Bronchial epithelial cell (primary cell): ENCODE results near the gene CDC42BPG. TPM values are rescaled to one million over a fixed set of nuclear protein-coding genes. Genes with fewer than 3 reads are reported as not detected.
A peak's percentile ranks its signal among the peaks of the same experiment; 100 is the strongest.
"Not testable (repeated sequence)": the region's sequence is repeated elsewhere in the genome, so short reads cannot be mapped to it uniquely, and the experiment has no call there.

Experiments
- DNase-seq: peaks from one replicate; pipeline ENCODE4 v3.0.0-alpha.2; 2010; ENCODE audit warnings: low read depth
- FAIRE-seq: peaks from 2 replicates; lab custom pipeline; 2011; peaks lifted over from hg19 to GRCh38; lab: Jason Lieb, UNC
- H3K27me3 ChIP-seq: 2 replicates; pipeline ENCODE4 v1.5.1; 2011; ENCODE audit warnings: low read length; ENCODE audit not compliant: control insufficient read depth, insufficient read depth
- H3K36me3 ChIP-seq: 2 replicates; pipeline ENCODE4 v1.5.1; 2011; ENCODE audit warnings: low read length; ENCODE audit not compliant: control insufficient read depth, insufficient read depth
- H3K4me3 ChIP-seq: 2 replicates; pipeline ENCODE4 v1.5.1; 2011; ENCODE audit warnings: mild to moderate bottlenecking, low read depth, low read length, control low read depth
- total RNA-seq: library from RNA; depleted of rRNA; stranded (reverse); fragments of >200 nt; gene quantifications from 2 replicates; pipeline ENCODE4 v1.2.1, GENCODE V29; 2014
- TF ChIP-seq, protein P1 (sequence below): IDR thresholded peaks from 2 replicates; pipeline ENCODE4 v1.5.1; 2011; ENCODE audit warnings: mild to moderate bottlenecking, moderate library complexity, low read length, control low read depth, inconsistent platforms; ENCODE audit not compliant: insufficient read depth, severe bottlenecking

The CDC42BPG gene
- total RNA-seq, 1 donor from 2014 or later: 16.6 TPM

DNA sequence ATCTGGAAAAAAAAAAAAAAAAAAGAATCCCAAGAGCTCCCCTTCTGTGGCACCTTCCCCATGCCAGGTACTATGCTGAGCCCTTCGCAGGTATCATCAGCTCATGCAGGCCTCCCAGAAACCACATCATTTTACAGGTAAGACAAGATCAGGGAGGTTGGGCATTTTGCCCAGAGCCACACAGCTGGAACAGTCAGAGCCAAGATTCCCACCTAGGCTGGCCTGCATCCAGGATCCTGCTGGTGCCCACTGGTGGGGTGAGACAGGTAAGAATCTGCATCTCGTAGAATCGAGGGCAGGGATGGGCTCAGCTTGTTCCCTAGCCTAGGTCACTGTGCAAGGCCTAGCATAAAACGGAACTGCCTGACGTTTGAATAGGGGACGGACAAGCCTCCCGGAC, 18.4 kb downstream of the CDC42BPG start:
- TF ChIP-seq, protein P1, sequence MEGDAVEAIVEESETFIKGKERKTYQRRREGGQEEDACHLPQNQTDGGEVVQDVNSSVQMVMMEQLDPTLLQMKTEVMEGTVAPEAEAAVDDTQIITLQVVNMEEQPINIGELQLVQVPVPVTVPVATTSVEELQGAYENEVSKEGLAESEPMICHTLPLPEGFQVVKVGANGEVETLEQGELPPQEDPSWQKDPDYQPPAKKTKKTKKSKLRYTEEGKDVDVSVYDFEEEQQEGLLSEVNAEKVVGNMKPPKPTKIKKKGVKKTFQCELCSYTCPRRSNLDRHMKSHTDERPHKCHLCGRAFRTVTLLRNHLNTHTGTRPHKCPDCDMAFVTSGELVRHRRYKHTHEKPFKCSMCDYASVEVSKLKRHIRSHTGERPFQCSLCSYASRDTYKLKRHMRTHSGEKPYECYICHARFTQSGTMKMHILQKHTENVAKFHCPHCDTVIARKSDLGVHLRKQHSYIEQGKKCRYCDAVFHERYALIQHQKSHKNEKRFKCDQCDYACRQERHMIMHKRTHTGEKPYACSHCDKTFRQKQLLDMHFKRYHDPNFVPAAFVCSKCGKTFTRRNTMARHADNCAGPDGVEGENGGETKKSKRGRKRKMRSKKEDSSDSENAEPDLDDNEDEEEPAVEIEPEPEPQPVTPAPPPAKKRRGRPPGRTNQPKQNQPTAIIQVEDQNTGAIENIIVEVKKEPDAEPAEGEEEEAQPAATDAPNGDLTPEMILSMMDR: no peak
- DNase-seq (no peak), FAIRE-seq (peak; percentile 73)
- peaks cover 46% of the 10 kb centered on the region for H3K36me3 ChIP-seq
- no peak overlapping the region for H3K4me3 ChIP-seq
- no peaks in the 10 kb centered on the region for H3K27me3 ChIP-seq

DNA sequence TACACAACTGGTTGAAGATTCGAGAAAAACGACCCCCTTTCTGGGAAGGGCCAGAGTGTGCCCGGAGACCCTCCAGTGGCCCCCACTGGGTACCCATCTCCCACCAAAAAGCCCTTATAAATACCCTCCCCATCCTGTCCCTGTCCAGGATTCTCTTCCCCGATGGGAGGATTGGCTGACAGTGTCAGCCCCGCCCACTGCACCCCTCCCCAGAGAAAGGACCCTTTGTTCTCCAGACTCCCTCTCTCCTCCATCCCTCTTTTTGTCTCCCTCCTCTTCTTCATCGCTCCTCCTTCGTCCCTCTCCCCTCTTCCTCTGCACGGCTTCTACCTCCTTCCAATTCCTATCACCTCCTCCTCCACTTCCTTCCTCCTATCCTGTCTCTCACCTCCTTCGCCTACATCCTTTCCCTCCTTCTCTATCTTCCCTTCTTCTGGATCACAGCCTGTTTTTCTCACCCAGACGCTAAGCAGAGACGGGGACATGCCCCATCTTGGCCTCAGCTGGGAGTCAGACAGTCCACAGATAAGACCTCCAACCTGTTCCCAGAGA, 20.8 kb downstream of the CDC42BPG start:
- no peak for DNase-seq
- H3K27me3 ChIP-seq: no peaks in the 10 kb centered on the region
- TF ChIP-seq, protein P1: no peak
- H3K36me3 ChIP-seq: peaks cover 32% of the 10 kb centered on the region
- no peak for FAIRE-seq
- H3K4me3 ChIP-seq: no peak overlapping the region

DNA sequence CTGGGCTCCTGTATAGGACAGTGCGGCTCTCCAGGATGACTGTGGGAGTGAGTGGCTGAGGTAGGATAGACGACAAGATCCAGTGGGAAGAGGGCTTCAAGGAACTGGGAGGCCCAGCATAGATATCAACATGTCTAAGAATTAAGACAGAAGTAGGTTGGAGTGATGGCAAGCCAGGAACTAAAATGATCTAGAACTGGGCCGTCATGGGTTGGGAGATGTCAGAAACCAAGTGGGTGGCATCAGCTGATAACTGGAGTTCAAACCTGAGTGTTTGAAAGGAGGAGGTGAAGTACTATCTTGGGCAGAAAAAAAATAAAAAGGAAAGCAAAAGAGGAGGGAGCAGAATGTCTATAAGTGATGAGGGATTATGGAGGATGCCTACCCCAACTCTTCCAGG, 27.0 kb downstream of the CDC42BPG start:
- FAIRE-seq: no peak
- TF ChIP-seq, protein P1: no peak

DNA sequence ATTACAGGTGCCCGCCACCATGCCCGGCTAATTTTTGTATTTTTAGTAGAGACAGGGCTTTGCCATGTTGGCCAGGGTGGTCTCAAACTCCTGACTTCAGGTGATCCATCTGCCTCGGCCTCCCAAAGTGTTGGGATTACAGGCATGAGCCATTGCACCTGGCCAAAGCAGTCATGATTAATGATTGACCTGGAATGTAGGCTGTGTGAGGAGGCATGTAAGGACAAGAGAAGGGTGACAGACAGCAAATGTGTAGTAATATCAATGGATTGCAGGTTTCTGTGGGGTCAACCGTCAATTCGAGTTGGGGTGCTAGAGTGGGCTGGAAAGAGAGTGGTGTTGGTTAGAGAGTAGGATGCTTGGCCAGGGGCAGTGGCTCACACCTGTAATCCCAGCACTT, 29.0 kb downstream of the CDC42BPG start:
- DNase-seq: peak; percentile 78
- H3K27me3 ChIP-seq, H3K36me3 ChIP-seq, FAIRE-seq, H3K4me3 ChIP-seq: not testable (repeated sequence)

More for the DNA sequence above, 27.0 kb downstream of the CDC42BPG start:
- DNase-seq: no peak
- Histone ChIP-seq H3K36me3 (no peaks in the 10 kb centered on the region), H3K27me3 (no peaks in the 10 kb centered on the region), H3K4me3 (no peak overlapping the region)

DNA sequence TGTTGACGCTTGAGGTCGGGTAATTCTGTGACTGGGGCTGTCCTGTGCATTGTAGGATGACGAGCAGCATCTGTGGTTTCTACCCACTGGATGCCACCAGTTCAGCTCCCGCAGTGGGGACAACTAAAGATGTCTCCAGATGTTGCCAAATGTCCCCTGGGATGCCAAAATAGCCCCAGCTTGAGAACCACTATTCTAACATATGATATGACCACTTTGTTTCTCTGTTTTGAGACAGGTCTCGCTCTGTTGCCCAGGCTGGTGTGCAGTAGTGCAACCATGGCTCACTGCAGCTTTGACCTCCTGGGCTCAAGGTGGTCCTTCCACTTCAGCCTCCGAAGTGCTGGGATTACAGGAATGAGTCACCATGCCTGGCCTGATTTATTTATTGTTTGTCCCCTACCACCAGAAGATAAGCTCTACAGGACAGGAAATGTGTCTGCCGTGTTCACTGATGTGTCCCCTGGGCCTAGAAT, 29.7 kb downstream of the CDC42BPG start:
- FAIRE-seq (no peak), DNase-seq (peak; percentile 5)
- TF ChIP-seq, protein P1: no peak
- H3K4me3 ChIP-seq: no peak overlapping the region
- H3K27me3 ChIP-seq: no peaks in the 10 kb centered on the region
- no peaks in the 10 kb centered on the region for H3K36me3 ChIP-seq

DNA sequence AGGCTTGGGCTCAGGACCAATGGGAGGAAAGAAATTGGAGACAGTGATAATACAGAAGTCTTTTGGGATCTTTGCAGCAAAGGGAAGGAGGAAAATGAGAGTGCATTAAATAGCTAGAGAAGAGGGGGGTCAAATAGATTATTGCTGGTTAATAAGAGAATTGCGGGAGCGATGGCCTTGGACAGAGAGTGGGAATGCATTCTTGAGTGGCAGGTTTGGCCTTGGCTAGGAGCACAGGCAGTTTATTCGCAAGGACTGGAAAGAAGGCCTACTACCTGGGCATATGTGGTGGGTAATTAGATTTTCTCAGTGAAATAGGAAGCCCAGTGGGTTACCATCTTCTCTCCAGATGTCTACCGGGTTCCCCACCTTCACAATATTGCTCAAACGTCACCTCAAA, 30.6 kb downstream of the CDC42BPG start:
- Histone ChIP-seq H3K36me3 (no peaks in the 10 kb centered on the region), H3K27me3 (no peaks in the 10 kb centered on the region), H3K4me3 (no peak overlapping the region)
- no peak for DNase-seq
- FAIRE-seq: no peak
- TF ChIP-seq, protein P1: no peak
